ENCODE results near the gene CYP26B1.

Gene CYP26B1

GRCh38 chr2:72128059-72128842 lies 19.4 kb downstream of the CYP26B1 start:
- no peak for FAIRE-seq

- FAIRE-seq, result no peak
Observed at GRCh38 chr2:72127401-72128058, 20.1 kb downstream of the CYP26B1 start.

DNA sequence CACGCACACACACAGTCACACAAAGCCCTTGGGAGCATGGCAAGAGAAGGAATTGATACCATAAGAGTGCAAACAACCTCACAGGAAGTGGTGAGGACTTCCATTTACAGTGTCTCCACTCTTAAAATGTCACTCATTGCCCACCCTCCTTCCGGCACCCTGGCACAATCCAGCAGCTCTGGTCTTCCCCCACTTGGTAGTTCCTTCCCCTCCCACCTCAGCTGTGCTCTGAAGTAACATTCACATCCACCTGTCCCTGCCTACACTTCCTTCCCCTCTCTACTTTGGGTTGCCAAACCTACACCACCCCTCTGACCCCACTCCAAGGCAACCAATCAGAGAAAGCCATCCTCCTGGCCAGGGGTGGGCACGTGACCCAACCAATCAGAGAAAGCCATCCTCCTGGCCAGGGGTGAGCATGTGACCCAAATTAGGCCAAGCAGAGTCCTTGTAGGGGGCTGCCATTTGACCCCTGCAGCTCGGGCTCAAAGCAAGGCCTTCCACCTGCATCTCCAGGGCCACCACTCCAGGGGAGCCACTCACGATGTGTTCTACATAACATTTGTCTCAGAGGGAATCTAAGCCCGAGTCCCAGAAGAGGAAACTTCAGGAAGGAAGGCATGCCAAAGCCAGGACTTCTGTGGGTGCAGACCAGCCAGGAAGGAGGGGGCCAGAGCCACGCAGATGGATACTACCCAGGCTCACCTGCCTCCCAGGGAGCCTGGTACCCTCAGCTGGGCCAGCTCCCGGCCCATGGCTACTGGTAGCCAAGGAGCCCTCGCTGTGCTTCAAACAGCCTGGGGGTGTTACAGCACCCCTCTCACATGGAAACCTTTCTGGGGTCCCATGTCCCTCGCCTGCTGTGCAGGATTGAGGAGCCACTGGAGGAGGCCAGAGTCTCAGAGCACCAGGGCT lies 21.2 kb downstream of the CYP26B1 start:
- FAIRE-seq, result no peak

DNA sequence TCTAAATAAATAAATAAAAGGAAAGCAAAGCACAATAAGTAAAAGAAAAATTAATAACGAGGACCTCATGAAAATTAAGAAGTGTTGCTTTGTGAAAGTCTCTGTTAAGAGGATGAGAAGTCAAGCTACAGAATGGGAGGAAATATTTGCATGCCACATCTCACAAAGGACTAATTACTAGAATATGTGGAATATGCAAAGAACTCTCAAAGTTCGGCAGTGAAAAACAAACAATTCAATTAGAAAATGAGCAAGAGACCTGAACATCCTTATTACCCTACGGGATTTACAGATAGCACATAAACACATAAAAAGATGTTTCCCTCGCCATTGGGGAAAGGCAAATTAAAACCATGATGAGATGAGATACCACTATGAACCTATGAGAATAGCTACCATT lies 23.3 kb downstream of the CYP26B1 start:
- FAIRE-seq, result no peak

- no peak for FAIRE-seq
Observed at GRCh38 chr2:72121153-72121552, 26.5 kb downstream of the CYP26B1 start.

GRCh38 chr2:72118951-72119350 lies 28.7 kb downstream of the CYP26B1 start:
- no peak for FAIRE-seq

GRCh38 chr2:72118386-72118785 lies 29.3 kb downstream of the CYP26B1 start:
- no peak for FAIRE-seq

DNA sequence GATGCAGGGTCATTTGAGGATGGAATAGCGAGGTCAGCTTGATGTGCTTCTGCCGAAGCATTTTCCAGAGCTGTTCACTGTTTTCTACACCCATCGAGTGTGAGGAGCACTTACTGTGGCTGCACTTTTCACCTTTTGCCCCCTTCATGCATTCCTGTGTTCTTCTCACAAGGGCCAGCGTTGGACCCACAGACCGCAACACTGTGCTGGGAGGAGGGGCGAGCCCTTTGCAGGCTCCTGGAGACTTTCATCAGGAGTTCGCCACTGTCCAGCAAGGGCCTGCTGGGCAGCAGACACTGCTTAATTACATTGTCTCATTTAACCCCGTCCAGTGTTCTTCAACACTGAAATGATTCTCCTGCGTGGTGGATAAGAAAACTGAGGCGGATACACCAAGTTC lies 29.9 kb downstream of the CYP26B1 start:
- FAIRE-seq, result no peak

DNA sequence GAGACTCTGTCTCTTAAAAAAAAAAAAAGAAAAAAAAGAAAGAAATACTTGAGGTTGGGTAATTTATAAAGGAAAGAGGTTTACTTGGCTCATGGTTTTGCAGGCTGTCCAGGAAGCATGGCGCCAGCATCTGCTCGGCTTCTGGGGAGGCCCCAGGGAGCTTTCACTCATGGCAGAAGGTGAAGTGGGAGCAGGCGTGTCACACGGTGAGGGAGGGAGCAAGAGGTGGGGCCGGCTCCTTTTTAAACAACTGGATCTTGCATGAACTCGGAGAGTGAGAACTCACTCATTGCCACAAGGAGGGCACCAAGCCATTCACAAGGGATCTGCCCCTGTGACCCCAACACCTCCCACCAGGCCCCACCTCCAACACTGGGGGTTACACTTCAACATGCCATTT lies 30.6 kb downstream of the CYP26B1 start:
- no peak for FAIRE-seq

- FAIRE-seq, result no peak
Observed at GRCh38 chr2:72116081-72116533, 31.6 kb downstream of the CYP26B1 start.

DNA sequence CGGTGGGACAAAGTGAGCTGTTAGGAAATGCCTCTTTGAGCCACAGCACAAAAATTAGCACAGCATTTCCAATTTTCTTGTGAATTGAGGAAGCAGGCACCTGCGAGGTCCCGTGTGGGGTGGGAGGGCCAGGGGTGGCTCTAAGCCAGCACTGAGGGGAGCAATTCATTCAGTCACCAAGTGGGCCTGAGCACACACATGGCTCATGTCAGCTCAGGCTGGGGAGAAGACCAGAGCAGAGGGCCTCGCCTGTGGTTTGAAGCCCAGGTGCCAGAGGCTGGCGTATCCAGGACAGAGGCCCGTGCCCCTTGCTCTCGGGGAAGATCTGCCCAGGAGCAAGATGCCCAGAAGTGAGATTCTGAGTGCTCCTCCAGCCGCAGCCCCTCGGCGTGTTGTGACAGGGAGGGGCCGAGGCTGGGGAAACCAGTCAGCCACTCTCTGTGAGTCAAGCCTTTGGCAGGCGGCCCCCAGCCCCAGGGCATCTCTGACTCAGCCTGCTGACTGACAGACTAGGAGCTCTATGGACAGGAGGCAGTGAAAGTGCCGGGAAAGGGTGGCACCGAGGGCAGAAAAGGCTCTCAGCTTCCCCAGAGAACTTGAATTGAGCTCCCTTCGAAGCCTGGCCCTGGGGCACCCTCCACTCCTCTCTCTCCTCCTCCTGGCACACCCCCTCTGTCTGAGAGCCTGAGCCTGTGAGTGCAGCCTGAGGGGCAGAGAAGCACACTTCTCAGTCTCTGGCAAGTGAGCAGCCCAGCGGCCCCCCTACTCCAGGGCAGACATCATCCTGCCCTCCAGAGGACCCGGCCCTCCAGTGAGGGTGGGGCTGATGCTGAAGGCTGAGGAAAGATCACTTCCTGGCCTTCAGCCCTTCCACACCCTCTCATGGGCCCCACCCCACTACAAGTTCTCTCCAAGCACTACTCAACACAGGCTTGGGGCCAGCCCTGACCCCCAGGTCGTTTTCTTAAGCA lies 32.3 kb downstream of the CYP26B1 start:
- no peak for FAIRE-seq

DNA sequence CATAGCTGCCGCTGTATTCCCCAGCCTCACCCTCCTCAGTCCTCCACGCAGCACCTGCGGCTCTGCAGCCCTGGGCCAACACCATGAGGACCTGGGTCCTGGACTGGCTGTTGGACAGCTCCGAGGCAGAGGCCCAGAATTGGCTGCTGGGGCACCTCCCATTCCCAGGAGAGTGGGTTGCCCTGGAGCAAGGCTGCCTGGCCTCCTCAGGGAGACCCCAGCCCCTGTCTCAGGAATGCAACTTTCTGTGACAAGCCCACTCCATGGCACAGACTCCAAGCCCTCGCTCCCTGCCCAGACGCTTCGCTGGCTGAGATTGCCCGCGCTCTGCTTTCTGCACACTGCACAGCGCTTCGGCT lies 33.0 kb downstream of the CYP26B1 start:
- no peak for FAIRE-seq

- no peak for FAIRE-seq
Observed at GRCh38 chr2:72113847-72114692, 33.6 kb downstream of the CYP26B1 start.

- FAIRE-seq, result no peak
Observed at GRCh38 chr2:72112981-72113846, 34.4 kb downstream of the CYP26B1 start.

- FAIRE-seq, result no peak
Observed at GRCh38 chr2:72112401-72112800, 35.3 kb downstream of the CYP26B1 start.

- no peak for FAIRE-seq
Observed at GRCh38 chr2:72111061-72111460, 36.6 kb downstream of the CYP26B1 start.

DNA sequence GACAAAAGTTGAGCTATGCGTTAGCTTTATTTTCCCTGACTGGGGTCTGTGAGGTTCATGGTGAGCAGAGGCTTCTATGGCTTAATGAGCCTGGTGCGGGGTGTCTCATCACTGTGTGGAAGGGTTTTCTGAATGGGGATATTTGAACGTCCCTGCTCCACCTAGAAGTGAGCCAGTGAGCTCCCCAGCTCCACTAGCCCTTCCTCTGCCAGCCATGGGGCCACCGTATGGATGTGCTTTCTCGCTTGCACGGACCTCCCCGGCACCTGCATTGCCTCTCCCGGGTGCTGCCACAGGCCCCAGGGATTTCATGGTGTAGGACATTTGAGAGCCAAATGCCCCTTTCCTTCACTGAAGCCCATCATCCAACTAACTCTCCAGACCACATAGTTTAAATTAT lies 37.8 kb downstream of the CYP26B1 start:
- FAIRE-seq, result no peak

- no peak for FAIRE-seq
Observed at GRCh38 chr2:72109291-72109690, 38.4 kb downstream of the CYP26B1 start.

DNA sequence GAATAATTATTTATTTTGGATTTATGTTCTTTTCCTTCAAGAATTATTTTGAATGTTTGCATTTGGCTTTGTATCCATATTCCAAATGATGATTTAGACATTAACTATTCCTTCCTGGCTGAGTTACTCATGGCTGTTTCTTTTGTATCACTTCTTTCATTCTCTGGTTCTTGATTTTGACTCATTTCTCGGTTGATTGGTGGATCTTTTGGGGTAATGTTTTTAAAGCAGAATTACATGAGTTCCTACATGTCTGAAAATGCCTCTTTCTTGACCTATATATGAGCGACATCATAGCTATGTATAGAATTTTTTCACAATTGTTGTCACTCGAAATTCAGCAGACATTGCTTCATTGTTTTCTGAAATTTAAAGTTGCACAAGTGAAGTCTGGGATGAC lies 39.5 kb downstream of the CYP26B1 start:
- no peak for FAIRE-seq

DNA sequence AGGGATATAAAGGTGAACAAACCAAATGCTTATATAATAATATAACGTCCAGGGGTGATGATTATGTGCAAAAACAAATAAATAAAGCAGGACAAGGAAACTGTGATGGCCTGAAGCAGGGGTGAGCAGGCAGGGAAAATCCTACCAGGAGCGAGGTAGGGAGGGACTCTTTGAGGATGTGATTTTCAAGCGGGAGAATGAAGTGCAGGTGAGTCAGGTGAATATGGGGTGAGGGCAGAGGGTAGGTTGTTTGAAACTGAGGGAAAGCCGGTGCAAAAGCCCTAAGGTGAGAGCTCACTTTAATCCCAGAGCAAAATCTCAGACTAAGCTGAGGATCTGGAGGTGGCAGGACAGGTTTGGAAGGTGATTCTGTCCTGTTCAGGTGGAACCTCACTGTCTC lies 40.7 kb downstream of the CYP26B1 start:
- no peak for FAIRE-seq
